ENCODE data around the gene MYO15A. TPM values are rescaled to one million over a fixed set of nuclear protein-coding genes. Genes with fewer than 3 reads are reported as not detected.

MYO15A gene
- total and polyA plus RNA-seq, 2 donors (not counting 1 experiment from before 2014, with no cell fraction given): 2.5 to 3.1 TPM

GRCh38 chr17:18183334-18184142 is 75.0 kb downstream of the MYO15A start, which contains the start of gene ALKBH5:
Gene ALKBH5, plus strand, starts transcription at chr17:18183828. Its CDS starts 416 bp downstream, at chr17:18184244.
- peak within 1 kb of the TSS; percentile 99 for H3K4me3 Mint-ChIP-seq
- POLR2A ChIA-PET: interaction anchor here (0.5 to 3.1 kb wide), 8 partner anchors 26 to 211 kb away, joined by 3 to 30 read pairs (median 4); partner anchors contain the start of genes ATPAF2, DRC3, GID4 and TOM1L2
- peak within 1 kb of the TSS; percentile 97 for H3K4me2 ChIP-seq (replicated peaks; ENCODE audit: low read depth, low read length, poor library complexity, severe bottlenecking)
- intact Hi-C loops (cut with micrococcal nuclease): loop anchor here (1.0 to 2.0 kb wide), 9 partner anchors 25 to 347 kb away; partner anchors contain the start of genes DRC3, DRG2, FLII and LLGL1
- WGBS (ENCODE audit: insufficient coverage): under 1% methylated on average over 98 of the region's 98 CpGs
- peak within 1 kb of the TSS; percentile 88 for H2AFZ ChIP-seq (ENCODE audit: insufficient read depth, low read depth, low read length, poor library complexity, severe bottlenecking)
- peak within 1 kb of the TSS; percentile 100 for H3K27ac Mint-ChIP-seq
- H3K36me3 ChIP-seq (replicated peaks in 1 of 2; ENCODE audit: control extremely low read depth in 1 of 2, control insufficient read depth in 1 of 2, extremely low read depth in 1 of 2, insufficient read depth in 2 of 2, low read length in 1 of 2): peaks cover 6 to 27% of the 10 kb centered on the region in 2 experiments
- H3K4me3 ChIP-seq (ENCODE audit: control extremely low read depth in 1 of 5, extremely low read depth in 1 of 5, insufficient read depth in 1 of 5, low read depth in 2 of 5, low read length in 4 of 5): peak within 1 kb of the TSS; percentile 65 to 94 (median 81)
- peaks cover 50% of the 10 kb centered on the region for H3K79me2 ChIP-seq (ENCODE audit: control insufficient read depth, insufficient read depth, low read length)
- H4K20me1 ChIP-seq (ENCODE audit: control insufficient read depth, insufficient read depth, low read length, poor library complexity, severe bottlenecking): peaks cover 39% of the 10 kb centered on the region
- CTCF ChIA-PET: interaction anchor here (0.6 to 1.5 kb wide), 9 partner anchors 10 to 870 kb away, joined by 3 to 5 read pairs (median 3); no protein-coding TSS in a partner anchor
- DNase-seq: peak; percentile 100
- TF ChIP-seq, protein P1, sequence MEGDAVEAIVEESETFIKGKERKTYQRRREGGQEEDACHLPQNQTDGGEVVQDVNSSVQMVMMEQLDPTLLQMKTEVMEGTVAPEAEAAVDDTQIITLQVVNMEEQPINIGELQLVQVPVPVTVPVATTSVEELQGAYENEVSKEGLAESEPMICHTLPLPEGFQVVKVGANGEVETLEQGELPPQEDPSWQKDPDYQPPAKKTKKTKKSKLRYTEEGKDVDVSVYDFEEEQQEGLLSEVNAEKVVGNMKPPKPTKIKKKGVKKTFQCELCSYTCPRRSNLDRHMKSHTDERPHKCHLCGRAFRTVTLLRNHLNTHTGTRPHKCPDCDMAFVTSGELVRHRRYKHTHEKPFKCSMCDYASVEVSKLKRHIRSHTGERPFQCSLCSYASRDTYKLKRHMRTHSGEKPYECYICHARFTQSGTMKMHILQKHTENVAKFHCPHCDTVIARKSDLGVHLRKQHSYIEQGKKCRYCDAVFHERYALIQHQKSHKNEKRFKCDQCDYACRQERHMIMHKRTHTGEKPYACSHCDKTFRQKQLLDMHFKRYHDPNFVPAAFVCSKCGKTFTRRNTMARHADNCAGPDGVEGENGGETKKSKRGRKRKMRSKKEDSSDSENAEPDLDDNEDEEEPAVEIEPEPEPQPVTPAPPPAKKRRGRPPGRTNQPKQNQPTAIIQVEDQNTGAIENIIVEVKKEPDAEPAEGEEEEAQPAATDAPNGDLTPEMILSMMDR (IDR thresholded peaks at IDR 0.05): peak; percentile 63
- TF ChIP-seq EZH2 (IDR thresholded peaks at IDR 0.05; ENCODE audit: borderline replicate concordance, insufficient read depth, low read depth, low read length, poor library complexity, severe bottlenecking): no peak
- peaks cover 50% of the 10 kb centered on the region for H3K4me1 Mint-ChIP-seq
- H3K27ac ChIP-seq (ENCODE audit: low read length in 2 of 2): peak within 1 kb of the TSS; percentile 93 to 96
- peak within 1 kb of the TSS; percentile 93 for H3K9ac ChIP-seq (ENCODE audit: low read length)
- no peaks in the 10 kb centered on the region for H3K9me3 ChIP-seq (ENCODE audit: control extremely low read depth in 1 of 3, control insufficient read depth in 2 of 3, insufficient read depth in 1 of 3, low read length in 2 of 3)
- H3K4me1 ChIP-seq (ENCODE audit: control insufficient read depth in 2 of 2, insufficient read depth in 2 of 2, low read length in 2 of 2): peaks cover 45 to 49% of the 10 kb centered on the region in 2 donors
- H3K27me3 Mint-ChIP-seq: no peaks in the 10 kb centered on the region
- H3K9me3 Mint-ChIP-seq (ENCODE audit: insufficient read depth): no peaks in the 10 kb centered on the region
- ATAC-seq (ENCODE audit: low read depth): peak; percentile 82
- no peaks in the 10 kb centered on the region for H3K27me3 ChIP-seq (replicated peaks in 1 of 4; ENCODE audit: control extremely low read depth in 1 of 4, control insufficient read depth in 3 of 4, insufficient read depth in 4 of 4, low read length in 3 of 4)

All from B cell (primary cell).